Measurements from ENCODE around the gene MAPKAP1. TPM values are rescaled to one million over a fixed set of nuclear protein-coding genes. Genes with fewer than 3 reads are reported as not detected.

The MAPKAP1 gene
- total and polyA plus RNA-seq, 2 donors, result 61.4 to 97.6 TPM

DNA sequence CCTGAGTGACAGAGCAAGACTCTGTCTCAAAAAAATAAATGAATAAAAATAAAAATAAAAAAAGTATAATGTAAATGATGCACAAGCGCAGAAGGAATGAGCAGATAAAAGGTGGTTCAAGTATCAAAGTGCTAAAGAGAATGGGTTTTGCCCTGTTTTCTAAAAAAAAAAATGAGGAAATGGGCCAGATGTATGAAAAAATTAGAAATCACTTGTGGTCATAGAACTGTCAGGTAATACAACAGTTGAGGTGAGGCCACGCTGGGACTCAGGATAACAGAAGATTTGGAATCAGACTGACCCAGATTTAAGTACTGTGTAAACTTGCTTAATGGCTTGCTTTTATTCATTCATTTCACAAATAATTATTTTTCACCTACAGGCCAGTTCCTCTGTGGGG, 69.8 kb downstream of the MAPKAP1 start:
- Histone ChIP-seq H3K36me3 (ENCODE audit: insufficient read depth) (no peaks in the 10 kb centered on the region), H3K4me1 (ENCODE audit: insufficient read depth) (no peaks in the 10 kb centered on the region), H3K27ac (ENCODE audit: low read depth) (no peak overlapping the region), H3K4me3 (ENCODE audit: low read depth, low read length) (no peak overlapping the region)
- 91% methylated on average over 2 of the region's 2 CpGs for WGBS
- no peak for DNase-seq (ENCODE audit: extremely low spot score)

- no peaks in the 10 kb centered on the region for H3K4me1 ChIP-seq (ENCODE audit: insufficient read depth)
- no peak overlapping the region for H3K27ac ChIP-seq (ENCODE audit: low read depth)
- no peak overlapping the region for H3K4me3 ChIP-seq (ENCODE audit: low read depth, low read length)
- WGBS, result 82% methylated on average over 2 of the region's 2 CpGs
- H3K36me3 ChIP-seq (ENCODE audit: insufficient read depth), result no peaks in the 10 kb centered on the region
- DNase-seq (ENCODE audit: extremely low spot score), result no peak
These were observed 71.1 kb downstream of the MAPKAP1 start for GRCh38 chr9:125635888-125636287.

- no peaks in the 10 kb centered on the region for H3K4me1 ChIP-seq (ENCODE audit: insufficient read depth)
These were observed 72.8 kb downstream of the MAPKAP1 start for GRCh38 chr9:125634040-125634717.

DNA sequence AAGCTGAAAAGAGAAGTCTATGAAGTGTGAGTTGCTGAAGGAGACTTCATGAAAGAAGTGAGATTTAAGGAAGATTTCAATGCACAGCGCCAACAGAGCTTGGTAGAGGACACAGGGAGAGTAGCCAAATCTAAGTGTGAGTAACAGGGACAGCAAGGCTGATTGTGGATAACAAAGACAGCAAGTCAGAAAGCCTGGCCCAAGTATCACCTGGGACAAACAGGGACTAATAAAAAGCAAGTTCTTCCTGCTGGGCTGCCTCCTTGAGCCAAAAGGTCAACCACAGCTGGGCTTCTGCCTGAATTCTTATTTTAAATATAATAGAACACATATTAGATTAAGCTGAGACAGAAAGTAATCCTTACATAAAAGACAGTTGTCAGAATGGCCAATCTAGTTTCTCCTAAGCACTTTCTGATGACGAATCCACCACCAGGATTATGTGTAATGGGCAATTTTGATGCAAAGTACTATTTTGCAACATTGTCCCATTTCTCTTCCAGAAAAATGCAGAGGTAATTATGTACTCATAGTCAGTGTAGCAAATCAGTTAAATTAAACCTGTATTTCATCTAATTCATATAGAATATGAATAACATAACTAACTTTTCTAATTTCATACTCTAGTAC, 73.8 kb downstream of the MAPKAP1 start:
- H3K4me1 ChIP-seq (ENCODE audit: insufficient read depth), result no peaks in the 10 kb centered on the region
- 79% methylated on average over 2 of the region's 2 CpGs for WGBS
- no peaks in the 10 kb centered on the region for H3K36me3 ChIP-seq (ENCODE audit: insufficient read depth)
- H3K4me3 ChIP-seq (ENCODE audit: low read depth, low read length), result no peak overlapping the region
- no peak overlapping the region for H3K27ac ChIP-seq (ENCODE audit: low read depth)
- no peak for DNase-seq (ENCODE audit: extremely low spot score)

More at GRCh38 chr9:125634040-125634717, 72.8 kb downstream of the MAPKAP1 start:
- H3K27ac ChIP-seq (ENCODE audit: low read depth), result no peak overlapping the region
- no peaks in the 10 kb centered on the region for H3K36me3 ChIP-seq (ENCODE audit: insufficient read depth)
- H3K4me3 ChIP-seq (ENCODE audit: low read depth, low read length), result no peak overlapping the region
- no peak for DNase-seq (ENCODE audit: extremely low spot score)
- 61% methylated on average over 5 of the region's 5 CpGs for WGBS

DNA sequence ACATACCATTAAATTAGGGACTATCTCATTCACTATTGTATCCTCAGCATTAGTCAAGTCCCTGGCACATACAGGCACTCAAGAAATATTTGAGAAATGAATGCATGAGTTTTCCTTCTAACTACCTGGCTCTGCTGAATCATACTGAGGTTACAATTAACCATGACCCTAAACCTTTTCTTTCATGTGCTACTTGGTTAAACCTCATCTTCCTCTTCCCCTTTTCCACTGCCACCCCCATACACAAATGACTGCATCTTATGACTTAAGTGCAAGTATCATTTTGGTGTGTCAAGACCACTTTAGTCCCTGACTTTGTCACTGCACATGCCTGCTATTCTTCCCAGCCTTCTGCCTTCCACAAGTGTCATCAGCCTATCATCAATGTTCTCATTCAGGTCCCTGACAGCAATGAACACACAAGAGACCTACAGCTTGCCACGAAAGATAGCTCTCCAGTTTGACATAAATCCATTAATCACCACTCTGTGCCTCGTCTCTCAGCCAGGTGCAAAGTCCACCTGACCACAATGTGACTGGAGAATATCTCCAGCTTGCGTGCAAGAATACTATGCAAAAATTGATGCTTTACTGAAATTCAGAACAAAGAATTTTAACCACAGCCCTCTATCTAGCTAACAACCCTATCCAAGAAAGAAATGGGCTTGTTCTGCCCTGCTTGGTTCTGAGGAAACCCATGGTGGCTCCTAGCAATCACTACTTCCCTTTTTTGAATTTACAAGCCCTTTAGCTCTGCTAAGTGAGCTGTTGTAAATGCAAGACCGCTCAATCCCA, 74.5 kb downstream of the MAPKAP1 start:
- no peak for DNase-seq (ENCODE audit: extremely low spot score)
- Histone ChIP-seq H3K36me3 (ENCODE audit: insufficient read depth) (no peaks in the 10 kb centered on the region), H3K27ac (ENCODE audit: low read depth) (no peak overlapping the region), H3K4me3 (ENCODE audit: low read depth, low read length) (no peak overlapping the region), H3K4me1 (ENCODE audit: insufficient read depth) (no peaks in the 10 kb centered on the region)
- WGBS, result 86% methylated on average over 4 of the region's 4 CpGs

DNA sequence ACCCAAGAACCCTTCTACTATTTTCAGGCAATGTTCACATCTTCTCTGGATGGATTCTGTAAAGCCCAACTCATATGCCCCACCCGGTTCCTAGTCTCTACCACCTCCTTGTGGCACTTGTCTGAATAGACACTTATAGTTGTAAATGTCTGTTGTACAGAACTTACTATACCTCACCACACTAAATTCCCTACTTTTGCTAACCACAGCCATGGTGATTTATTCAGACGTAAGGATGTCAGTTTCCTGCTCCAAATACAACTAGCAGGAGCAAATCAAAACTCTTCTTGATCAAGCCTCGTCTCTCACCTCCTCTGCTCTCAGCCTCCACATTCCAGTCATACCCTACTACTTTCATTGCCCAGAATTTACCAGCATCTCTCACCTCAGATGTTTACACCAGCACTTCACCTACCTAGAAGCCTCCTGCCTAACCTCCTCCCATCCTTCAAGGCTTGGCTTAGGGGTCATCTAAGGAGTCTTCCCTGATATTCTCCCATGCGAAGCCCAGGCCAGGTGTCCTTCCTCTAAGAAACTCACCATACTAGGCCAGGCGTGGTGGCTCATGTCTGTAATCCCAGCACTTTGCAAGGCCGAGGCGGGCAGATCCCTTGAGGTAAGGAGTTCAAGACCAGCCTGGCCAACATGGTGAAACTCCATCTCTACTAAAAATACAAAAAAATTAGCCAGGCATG, 75.5 kb downstream of the MAPKAP1 start:
- no peak for DNase-seq (ENCODE audit: extremely low spot score)
- Histone ChIP-seq H3K27ac (ENCODE audit: low read depth) (no peak overlapping the region), H3K4me3 (ENCODE audit: low read depth, low read length) (no peak overlapping the region), H3K4me1 (ENCODE audit: insufficient read depth) (no peaks in the 10 kb centered on the region), H3K36me3 (ENCODE audit: insufficient read depth) (no peaks in the 10 kb centered on the region)
- WGBS, result 83% methylated on average over 7 of the region's 7 CpGs

GRCh38 chr9:125630436-125630835, 76.6 kb downstream of the MAPKAP1 start:
- Histone ChIP-seq H3K4me1 (ENCODE audit: insufficient read depth) (no peaks in the 10 kb centered on the region), H3K4me3 (ENCODE audit: low read depth, low read length) (no peak overlapping the region), H3K27ac (ENCODE audit: low read depth) (no peak overlapping the region), H3K36me3 (ENCODE audit: insufficient read depth) (no peaks in the 10 kb centered on the region)
- no peak for DNase-seq (ENCODE audit: extremely low spot score)
- whole genome bisulfite sequencing, result 95% methylated on average over 1 of the region's 1 CpG

- DNase-seq (ENCODE audit: extremely low spot score), result no peak
- 93% methylated on average over 3 of the region's 3 CpGs for WGBS
- Histone ChIP-seq H3K36me3 (ENCODE audit: insufficient read depth) (no peaks in the 10 kb centered on the region), H3K4me3 (ENCODE audit: low read depth, low read length) (no peak overlapping the region), H3K27ac (ENCODE audit: low read depth) (no peak overlapping the region), H3K4me1 (ENCODE audit: insufficient read depth) (no peaks in the 10 kb centered on the region)
These were observed 77.6 kb downstream of the MAPKAP1 start for GRCh38 chr9:125629446-125629845.

GRCh38 chr9:125626187-125626586, 80.8 kb downstream of the MAPKAP1 start:
- DNase-seq (ENCODE audit: extremely low spot score), result no peak
- H3K36me3 ChIP-seq (ENCODE audit: insufficient read depth), result no peaks in the 10 kb centered on the region
- H3K27ac ChIP-seq (ENCODE audit: low read depth), result no peak overlapping the region
- H3K4me3 ChIP-seq (ENCODE audit: low read depth, low read length), result no peak overlapping the region
- no peaks in the 10 kb centered on the region for H3K4me1 ChIP-seq (ENCODE audit: insufficient read depth)

GRCh38 chr9:125621170-125621569, 85.8 kb downstream of the MAPKAP1 start:
- DNase-seq (ENCODE audit: extremely low spot score), result no peak
- H3K4me1 ChIP-seq (ENCODE audit: insufficient read depth), result no peaks in the 10 kb centered on the region
- H3K27ac ChIP-seq (ENCODE audit: low read depth), result no peak overlapping the region
- H3K4me3 ChIP-seq (ENCODE audit: low read depth, low read length), result no peak overlapping the region
- no peaks in the 10 kb centered on the region for H3K36me3 ChIP-seq (ENCODE audit: insufficient read depth)
- WGBS, result 100% methylated on average over 1 of the region's 1 CpG

DNA sequence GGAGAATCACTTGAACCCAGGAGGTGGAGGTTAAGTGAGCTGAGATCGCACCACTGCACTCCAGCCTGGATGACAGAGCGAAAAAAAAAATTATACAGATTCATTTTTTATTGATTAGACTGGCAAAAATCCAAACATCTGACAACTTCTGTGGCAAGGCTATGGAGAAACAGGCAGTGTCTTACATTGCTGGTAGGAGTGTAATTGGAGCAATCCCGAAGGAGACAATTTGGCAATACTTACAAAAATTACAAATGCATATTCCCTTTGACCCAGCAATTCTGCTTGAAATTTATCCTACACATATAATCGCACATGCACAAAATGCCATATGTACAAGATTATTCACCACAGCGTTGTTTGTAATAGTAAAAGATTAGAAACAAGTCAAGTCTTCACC, 86.8 kb downstream of the MAPKAP1 start:
- H3K4me1 ChIP-seq (ENCODE audit: insufficient read depth), result no peaks in the 10 kb centered on the region
- H3K36me3 ChIP-seq (ENCODE audit: insufficient read depth), result no peaks in the 10 kb centered on the region
- H3K27ac ChIP-seq (ENCODE audit: low read depth), result no peak overlapping the region
- no peak for DNase-seq (ENCODE audit: extremely low spot score)
- H3K4me3 ChIP-seq (ENCODE audit: low read depth, low read length), result no peak overlapping the region
- WGBS, result 95% methylated on average over 5 of the region's 5 CpGs

- H3K36me3 ChIP-seq (ENCODE audit: insufficient read depth), result no peaks in the 10 kb centered on the region
- no peak overlapping the region for H3K27ac ChIP-seq (ENCODE audit: low read depth)
- WGBS, result 94% methylated on average over 5 of the region's 5 CpGs
- no peak overlapping the region for H3K4me3 ChIP-seq (ENCODE audit: low read depth, low read length)
- no peaks in the 10 kb centered on the region for H3K4me1 ChIP-seq (ENCODE audit: insufficient read depth)
- DNase-seq (ENCODE audit: extremely low spot score), result no peak
These were observed 89.9 kb downstream of the MAPKAP1 start for GRCh38 chr9:125617087-125617486.

- Histone ChIP-seq H3K4me3 (ENCODE audit: low read depth, low read length) (no peak overlapping the region), H3K4me1 (ENCODE audit: insufficient read depth) (no peaks in the 10 kb centered on the region), H3K27ac (ENCODE audit: low read depth) (no peak overlapping the region), H3K36me3 (ENCODE audit: insufficient read depth) (no peaks in the 10 kb centered on the region)
- no peak for DNase-seq (ENCODE audit: extremely low spot score)
- 94% methylated on average over 4 of the region's 4 CpGs for WGBS
These were observed 93.9 kb downstream of the MAPKAP1 start for GRCh38 chr9:125613141-125613540.
